SW 1271 (cell line): ENCODE results near the gene SNURF.
A peak's percentile ranks its signal among the peaks of the same experiment; 100 is the strongest.
"Not testable (repeated sequence)": the region's sequence is repeated elsewhere in the genome, so short reads cannot be mapped to it uniquely, and the experiment has no call there.

Experiments
- DNase-seq, 2 experiments: peaks; one replicate each; lab custom pipeline; 2025; lab: John Stamatoyannopoulos, UW

SNURF gene

GRCh38 chr15:24954783-24955530, at the start of gene SNURF, which contains the start of gene SNRPN:
Gene SNURF, plus strand, starts transcription at chr15:24954987. Its CDS starts 62 bp downstream, at chr15:24955049.
Gene SNRPN, plus strand, starts transcription at chr15:24954987. Its CDS starts 19,467 bp downstream, at chr15:24974454.
- peak; percentile 14 to 60 for DNase-seq

- no peak for DNase-seq
Measured at GRCh38 chr15:24916305-24917009, 38.3 kb upstream of the SNURF start.

GRCh38 chr15:24917431-24917830, 37.4 kb upstream of the SNURF start:
- no peak for DNase-seq

GRCh38 chr15:24919446-24919845, 35.3 kb upstream of the SNURF start:
- DNase-seq: no peak

GRCh38 chr15:24922781-24923180, 32.0 kb upstream of the SNURF start:
- not testable (repeated sequence) for DNase-seq

GRCh38 chr15:24924153-24924552, 30.6 kb upstream of the SNURF start:
- DNase-seq: no peak

GRCh38 chr15:24924621-24925020, 30.2 kb upstream of the SNURF start:
- no peak for DNase-seq

- DNase-seq: not testable (repeated sequence)
Measured at GRCh38 chr15:24931874-24932732, 22.7 kb upstream of the SNURF start.

GRCh38 chr15:24933716-24934115, 21.1 kb upstream of the SNURF start:
- DNase-seq: no peak

GRCh38 chr15:24938224-24938623, 16.6 kb upstream of the SNURF start:
- not testable (repeated sequence) for DNase-seq

GRCh38 chr15:24940236-24940635, 14.6 kb upstream of the SNURF start:
- DNase-seq: no peak

GRCh38 chr15:24943361-24943760, 11.4 kb upstream of the SNURF start:
- DNase-seq: no peak

GRCh38 chr15:24944954-24945353, 9.8 kb upstream of the SNURF start:
- no peak for DNase-seq

- DNase-seq: no peak
Measured at GRCh38 chr15:24945711-24946110, 9.1 kb upstream of the SNURF start.

GRCh38 chr15:24948495-24948894, 6.3 kb upstream of the SNURF start:
- no peak for DNase-seq

- no peak for DNase-seq
Measured at GRCh38 chr15:24955531-24955921, 739 bp downstream of the SNURF start.

- DNase-seq: peak; percentile 57 to 75
Measured at GRCh38 chr15:24956111-24956838, 1.5 kb downstream of the SNURF start.

GRCh38 chr15:24957691-24958090, 2.9 kb downstream of the SNURF start:
- DNase-seq: no peak

GRCh38 chr15:24961967-24962366, 7.2 kb downstream of the SNURF start:
- no peak for DNase-seq

- no peak for DNase-seq
Measured at GRCh38 chr15:24962880-24963279, 8.1 kb downstream of the SNURF start.

GRCh38 chr15:24966364-24967103, 11.7 kb downstream of the SNURF start:
- no peak for DNase-seq
